GM18499 (cell line): Measurements from ENCODE around the gene ALKAL2.
A peak's percentile ranks its signal among the peaks of the same experiment; 100 is the strongest.

ENCODE experiments used
- ATAC-seq: cut with Tn5 transposase; IDR thresholded peaks from one replicate; pipeline ENCODE4 v1.9.1; 2021; ENCODE audit warnings: moderate number of reproducible peaks; ENCODE audit not compliant: insufficient read depth, unreplicated experiment

ALKAL2 gene

DNA sequence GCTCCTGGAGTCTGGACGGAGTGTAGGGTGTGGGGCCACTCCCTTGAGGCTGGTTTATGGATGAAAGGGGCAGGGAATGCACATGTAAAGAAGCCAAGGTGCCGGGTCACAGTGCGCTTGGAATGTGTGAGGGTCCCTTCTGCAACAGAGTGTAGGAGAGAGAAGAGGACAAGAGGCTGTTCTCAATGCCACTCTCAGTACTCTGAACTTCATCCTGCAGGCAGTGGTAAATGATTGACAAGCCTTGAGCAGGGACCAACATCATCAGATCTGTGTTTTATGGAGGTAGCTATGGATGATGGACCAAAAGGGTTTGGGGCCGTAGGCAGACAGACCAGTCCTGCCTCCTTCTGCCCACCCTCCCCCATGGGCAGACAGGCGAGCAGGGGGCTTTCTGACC lies 7.2 kb upstream of the ALKAL2 start:
- no peak for ATAC-seq

GRCh38 chr2:290090-290722 lies 2.3 kb upstream of the ALKAL2 start:
- no peak for ATAC-seq

- ATAC-seq, result no peak
Measured at GRCh38 chr2:289362-290089, 1.6 kb upstream of the ALKAL2 start.

DNA sequence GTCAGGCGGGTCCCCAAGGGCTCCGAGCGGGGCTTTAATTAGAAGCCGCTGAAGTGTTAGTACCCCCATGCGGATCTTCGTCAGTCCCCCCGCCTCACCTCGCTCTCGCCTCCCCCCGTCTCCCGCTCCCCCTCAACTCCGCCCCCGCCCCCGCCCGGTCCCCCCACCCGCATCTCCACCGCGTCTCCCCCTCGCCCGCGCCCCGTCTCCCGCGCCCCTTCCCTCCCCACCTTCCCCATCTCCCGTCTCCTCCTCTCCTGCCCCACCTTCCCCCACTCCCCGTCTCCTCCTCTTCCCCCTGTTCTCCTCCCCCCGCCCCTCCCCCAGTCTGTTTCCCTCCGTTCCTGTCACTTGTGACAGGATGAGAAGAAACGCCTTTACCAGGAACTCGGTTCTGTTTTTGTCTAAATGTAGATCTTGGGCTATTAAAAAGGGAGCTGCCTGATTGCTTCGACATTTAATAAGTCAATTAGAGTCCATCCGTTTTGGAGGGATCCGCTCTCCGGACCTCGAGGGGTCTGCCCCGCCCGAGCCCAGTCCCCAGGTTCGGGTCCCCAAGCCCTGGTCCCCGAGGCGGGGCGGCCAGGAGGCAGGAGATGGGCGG lies 969 bp upstream of the ALKAL2 start:
- ATAC-seq, result no peak

GRCh38 chr2:287471-287885 lies 413 bp downstream of the ALKAL2 start:
- ATAC-seq, result no peak

GRCh38 chr2:286774-287392 lies 1.0 kb downstream of the ALKAL2 start:
- no peak for ATAC-seq

GRCh38 chr2:286035-286434 lies 1.9 kb downstream of the ALKAL2 start:
- no peak for ATAC-seq

GRCh38 chr2:285531-285930 lies 2.4 kb downstream of the ALKAL2 start:
- no peak for ATAC-seq

GRCh38 chr2:284896-285492 lies 2.9 kb downstream of the ALKAL2 start:
- no peak for ATAC-seq

GRCh38 chr2:283996-284794 lies 3.7 kb downstream of the ALKAL2 start:
- no peak for ATAC-seq

DNA sequence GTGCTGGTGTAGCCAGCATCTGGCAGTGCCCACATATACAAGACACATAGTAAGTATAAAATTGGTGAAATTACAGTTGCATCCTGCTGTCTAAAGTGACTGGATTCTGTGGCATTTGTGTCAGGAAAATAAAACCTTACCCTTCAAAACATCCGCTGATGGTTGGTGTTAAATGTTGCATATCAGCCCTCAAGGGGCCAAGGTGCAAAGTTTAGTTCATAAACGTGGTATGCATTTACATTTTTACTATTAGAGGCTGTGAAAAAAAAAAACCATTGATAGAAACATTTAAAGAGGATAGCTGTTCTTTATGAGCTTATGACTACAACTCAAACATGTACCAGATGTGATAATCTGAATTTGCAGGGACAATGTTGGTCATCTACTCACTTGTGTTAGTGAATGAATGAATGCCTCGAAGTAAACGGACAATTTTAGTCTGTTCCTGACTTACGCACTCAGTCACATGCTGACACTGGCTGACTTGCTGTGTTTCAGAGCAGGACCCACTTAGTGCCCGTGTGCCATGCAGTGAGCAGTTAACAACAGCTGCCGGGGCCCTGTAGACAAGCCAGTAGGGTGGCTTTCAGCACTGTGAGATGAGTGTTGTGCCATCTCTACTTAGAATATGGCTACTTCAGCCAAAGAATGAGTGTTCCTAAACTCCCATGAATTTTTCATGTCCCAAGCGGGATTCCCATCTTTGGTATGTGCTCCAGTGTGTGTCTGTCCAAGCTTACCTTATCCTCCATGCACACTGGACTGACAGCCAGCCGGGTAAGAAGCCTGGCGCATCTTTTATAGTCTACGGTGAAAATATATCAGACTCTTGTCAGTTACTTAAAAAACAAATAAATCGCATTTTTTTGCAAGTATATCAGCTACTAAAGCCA lies 5.3 kb downstream of the ALKAL2 start:
- ATAC-seq, result no peak

DNA sequence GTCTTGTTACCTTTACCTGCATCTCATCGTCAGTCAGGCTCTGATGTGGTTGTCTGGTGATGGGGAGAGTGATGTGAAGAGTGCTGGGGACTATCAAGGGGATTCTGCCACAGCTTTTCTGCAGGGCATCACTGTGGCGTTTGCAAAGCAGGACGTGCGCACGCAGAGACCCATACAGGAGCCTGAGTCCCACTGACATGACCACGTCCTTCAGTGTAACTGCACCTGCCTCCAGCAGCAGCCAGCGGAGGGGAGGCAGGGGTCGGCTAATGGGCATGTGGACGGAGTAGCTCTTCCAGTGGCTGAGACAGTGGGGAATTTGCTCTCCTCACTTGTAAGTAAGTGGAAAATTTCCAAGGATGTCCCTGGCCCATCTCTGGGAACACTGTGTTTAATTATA lies 6.5 kb downstream of the ALKAL2 start:
- no peak for ATAC-seq

DNA sequence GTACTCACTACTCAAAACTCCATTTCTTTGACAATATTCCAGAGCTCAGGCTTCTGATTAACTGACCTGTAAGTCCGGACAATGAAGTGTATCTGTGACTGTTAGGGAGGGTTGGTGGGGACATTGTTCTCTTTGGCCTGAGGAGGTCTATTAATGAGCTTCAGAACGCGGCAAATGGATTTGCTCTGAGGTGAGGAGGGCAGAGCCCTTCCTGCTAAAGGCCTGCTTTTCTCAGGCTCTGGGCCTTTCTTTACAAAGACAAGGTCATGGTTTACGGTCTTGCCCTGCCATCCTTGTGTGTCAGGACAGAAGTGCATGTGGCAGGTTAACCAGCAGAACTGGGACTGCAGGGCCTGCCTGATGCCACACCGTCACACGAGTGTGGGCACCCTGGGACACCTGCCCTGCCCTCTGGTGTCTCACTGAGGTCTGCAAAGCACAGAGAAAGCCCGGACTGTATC lies 7.2 kb downstream of the ALKAL2 start:
- ATAC-seq, result no peak

DNA sequence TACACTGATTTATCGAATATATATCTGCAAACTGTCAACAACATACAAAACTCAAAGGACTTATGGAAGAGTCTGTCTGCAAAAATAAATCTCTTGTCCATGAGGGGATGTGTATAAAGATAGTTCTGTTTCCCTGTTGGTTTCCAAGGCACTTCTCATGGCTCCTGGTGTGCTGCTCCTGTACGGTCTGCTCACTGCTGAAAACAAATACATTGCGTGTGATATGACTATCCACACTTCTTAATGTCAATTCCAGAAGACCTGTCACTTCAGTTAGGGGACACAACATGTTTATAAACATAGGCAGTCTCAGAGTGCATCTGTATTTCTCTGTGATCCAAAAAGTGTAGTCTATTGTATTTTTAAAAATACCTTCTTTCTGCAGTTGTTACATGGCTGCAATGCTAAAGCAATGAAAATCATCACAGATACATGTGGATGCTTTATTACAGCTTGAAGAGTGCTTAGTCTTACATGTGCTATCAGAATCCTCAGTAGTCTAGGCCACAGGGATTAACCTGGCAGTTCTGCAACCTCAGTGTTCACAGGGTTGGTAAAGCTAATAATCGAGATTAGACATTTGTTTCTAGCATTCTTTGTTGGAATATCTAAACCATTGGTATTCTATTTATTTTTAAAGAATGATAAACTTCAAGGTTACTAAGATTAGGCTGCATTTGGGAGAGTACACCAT lies 7.8 kb downstream of the ALKAL2 start:
- no peak for ATAC-seq

DNA sequence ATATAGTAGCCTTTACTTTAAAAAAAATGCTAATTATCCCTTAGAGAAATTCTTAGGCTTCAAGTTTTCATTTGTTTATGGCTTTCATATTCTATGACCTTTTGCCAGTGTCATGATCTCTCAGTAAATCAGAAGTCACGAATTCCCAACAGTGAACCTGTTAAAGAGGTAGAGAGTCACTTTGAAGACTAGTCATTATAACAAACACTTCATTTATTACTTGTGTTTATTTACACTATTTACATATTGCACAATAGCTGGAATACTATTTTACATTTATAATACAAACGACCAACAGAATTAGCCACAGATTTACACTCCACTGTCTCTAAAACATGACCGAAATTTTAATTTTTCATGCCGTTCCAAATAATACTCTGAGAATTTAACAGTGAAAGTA lies 8.5 kb downstream of the ALKAL2 start:
- ATAC-seq, result no peak

- no peak for ATAC-seq
Measured at GRCh38 chr2:278927-279320, 9.0 kb downstream of the ALKAL2 start.

- no peak for ATAC-seq
Measured at GRCh38 chr2:278312-278926, 9.5 kb downstream of the ALKAL2 start.

- peak; percentile 92 for ATAC-seq
Measured at GRCh38 chr2:275466-275865, 12.4 kb downstream of the ALKAL2 start.
